COLO668 (cell line): ENCODE results near the gene FAM204A.

Experiments used
- DNase-seq: peaks from one replicate; lab custom pipeline; 2025; ENCODE audit not compliant: unreplicated experiment; lab: John Stamatoyannopoulos, UW

Gene FAM204A

GRCh38 chr10:118332948-118333710 is 9.0 kb downstream of the FAM204A start:
- no peak for DNase-seq

- DNase-seq = no peak
Observed at GRCh38 chr10:118332236-118332635, 9.9 kb downstream of the FAM204A start.

GRCh38 chr10:118330295-118331076 is 11.6 kb downstream of the FAM204A start:
- DNase-seq = no peak

- no peak for DNase-seq
Observed at GRCh38 chr10:118324140-118324539, 18.0 kb downstream of the FAM204A start.

GRCh38 chr10:118321724-118322575 is 20.2 kb downstream of the FAM204A start:
- DNase-seq = no peak

GRCh38 chr10:118315629-118316028 is 26.5 kb downstream of the FAM204A start:
- no peak for DNase-seq

- DNase-seq = no peak
Observed at GRCh38 chr10:118314882-118315281, 27.2 kb downstream of the FAM204A start.

GRCh38 chr10:118311505-118311904 is 30.6 kb downstream of the FAM204A start:
- DNase-seq = no peak

- no peak for DNase-seq
Observed at GRCh38 chr10:118310822-118311221, 31.3 kb downstream of the FAM204A start.

GRCh38 chr10:118309911-118310310 is 32.2 kb downstream of the FAM204A start:
- DNase-seq = no peak

GRCh38 chr10:118308664-118309063 is 33.5 kb downstream of the FAM204A start:
- no peak for DNase-seq

- no peak for DNase-seq
Observed at GRCh38 chr10:118307859-118308258, 34.3 kb downstream of the FAM204A start.

- DNase-seq = no peak
Observed at GRCh38 chr10:118307220-118307619, 34.9 kb downstream of the FAM204A start.

- no peak for DNase-seq
Observed at GRCh38 chr10:118305730-118306129, 36.4 kb downstream of the FAM204A start.

GRCh38 chr10:118304521-118304920 is 37.6 kb downstream of the FAM204A start:
- DNase-seq = no peak

- DNase-seq = no peak
Observed at GRCh38 chr10:118301211-118301610, 40.9 kb downstream of the FAM204A start.

- DNase-seq = no peak
Observed at GRCh38 chr10:118300320-118300719, 41.8 kb downstream of the FAM204A start.

- no peak for DNase-seq
Observed at GRCh38 chr10:118298787-118299186, 43.3 kb downstream of the FAM204A start.

GRCh38 chr10:118291122-118291521 is 51.0 kb downstream of the FAM204A start:
- DNase-seq = no peak

GRCh38 chr10:118290471-118290995 is 51.6 kb downstream of the FAM204A start:
- no peak for DNase-seq
